Measurements from ENCODE around the gene PCDH8.

The PCDH8 gene

GRCh38 chr13:52810526-52810925 is 37.9 kb downstream of the PCDH8 start:
- DNase-seq: no peak

GRCh38 chr13:52810011-52810410 is 38.4 kb downstream of the PCDH8 start:
- no peak for DNase-seq

GRCh38 chr13:52809310-52809769 is 39.1 kb downstream of the PCDH8 start:
- peak; percentile 66 for DNase-seq

- DNase-seq: no peak
Observed at GRCh38 chr13:52808842-52809219, 39.6 kb downstream of the PCDH8 start.

- DNase-seq: no peak
Observed at GRCh38 chr13:52806029-52806428, 42.4 kb downstream of the PCDH8 start.

GRCh38 chr13:52804202-52804641 is 44.2 kb downstream of the PCDH8 start:
- no peak for DNase-seq

- DNase-seq: no peak
Observed at GRCh38 chr13:52800856-52801255, 47.6 kb downstream of the PCDH8 start.

GRCh38 chr13:52798770-52799430 is 49.5 kb downstream of the PCDH8 start:
- DNase-seq: no peak

GRCh38 chr13:52797176-52797575 is 51.3 kb downstream of the PCDH8 start:
- DNase-seq: no peak

- DNase-seq: no peak
Observed at GRCh38 chr13:52794589-52794988, 53.9 kb downstream of the PCDH8 start.

GRCh38 chr13:52793515-52794061 is 54.9 kb downstream of the PCDH8 start:
- DNase-seq: no peak
